Stimulated activated CD8-positive, alpha-beta memory T cell treated with anti-CD3 and anti-CD28 coated beads, Interleukin-15, amount 100 ng/mL, for 48 hours (primary cell): ENCODE results near the gene PDZD7.
A peak's percentile ranks its signal among the peaks of the same experiment; 100 is the strongest.

ENCODE experiments used
- DNase-seq, 2 donors: peaks; one replicate each; pipeline ENCODE4 v3.0.0-alpha.2; 2020; ENCODE audit warnings: low read depth in 2 of 2

PDZD7 gene

GRCh38 chr10:101018600-101019439 lies 12.1 kb downstream of the PDZD7 start:
- peak; percentile 68 to 74 for DNase-seq

- no peak for DNase-seq
Observed at GRCh38 chr10:101018118-101018599, 12.8 kb downstream of the PDZD7 start.

DNA sequence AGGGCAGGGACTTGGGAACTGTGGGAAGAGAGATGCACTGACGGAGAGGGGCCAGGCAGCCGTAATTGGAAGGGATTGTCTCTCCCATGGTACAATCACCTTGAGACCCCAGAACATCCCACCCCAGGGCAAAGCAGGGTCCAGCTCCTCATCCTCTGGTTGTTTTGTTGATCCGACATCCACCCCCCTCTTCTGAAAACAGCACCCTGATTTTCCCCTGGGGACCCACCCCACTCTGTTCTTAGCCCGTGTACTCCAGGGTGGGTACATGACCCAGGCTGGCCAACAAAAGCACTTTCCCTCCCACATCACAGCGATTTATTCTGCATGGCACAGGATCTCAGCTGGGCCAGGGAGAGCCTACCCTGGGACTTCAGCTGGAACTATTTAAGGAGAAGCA lies 14.1 kb downstream of the PDZD7 start:
- DNase-seq, result no peak

DNA sequence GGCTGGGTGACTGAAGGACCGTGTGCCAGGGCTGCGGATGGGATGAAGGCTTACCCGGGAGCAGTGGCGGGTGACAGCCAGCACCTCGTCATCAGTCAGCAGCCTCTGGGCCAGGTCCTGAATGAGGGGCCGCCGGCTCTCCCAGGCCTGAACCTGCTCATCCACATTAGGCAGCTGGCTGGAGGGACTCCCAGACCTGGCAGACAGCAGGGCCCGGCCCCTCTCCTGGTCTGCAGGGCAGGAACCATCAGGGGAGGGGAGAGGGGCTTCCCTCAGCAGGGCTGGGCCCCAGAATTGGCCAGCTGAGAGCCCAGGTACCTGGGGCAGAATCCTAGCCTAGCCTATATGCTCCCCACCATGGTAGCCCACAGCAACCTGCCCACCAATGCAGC lies 15.4 kb downstream of the PDZD7 start:
- DNase-seq, result no peak

GRCh38 chr10:101014966-101015581 lies 15.9 kb downstream of the PDZD7 start:
- DNase-seq, result no peak

- DNase-seq, result no peak
Observed at GRCh38 chr10:101014230-101014884, 16.6 kb downstream of the PDZD7 start.

DNA sequence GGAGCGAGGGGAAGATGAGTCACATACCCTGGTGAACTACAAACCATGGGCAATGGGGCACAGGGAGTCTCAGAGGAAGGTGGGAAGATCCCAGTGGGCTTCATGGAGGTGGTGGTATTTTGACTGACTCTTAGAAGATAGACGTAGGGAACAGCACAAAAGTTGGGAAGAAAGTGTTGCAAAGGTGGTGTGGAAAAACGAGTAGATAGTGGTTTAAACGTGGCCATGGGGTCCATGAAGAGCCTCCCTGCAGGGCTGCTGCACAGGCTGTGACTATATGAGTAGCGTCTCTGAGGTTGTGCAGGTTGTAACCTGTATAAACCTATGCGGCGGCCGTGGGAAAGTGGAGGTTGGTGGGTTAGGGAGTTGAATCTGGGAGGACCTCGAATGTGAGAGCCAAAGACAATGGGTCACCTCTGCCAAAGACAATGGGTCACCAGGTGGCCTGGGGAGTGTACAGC lies 17.5 kb downstream of the PDZD7 start:
- no peak for DNase-seq

GRCh38 chr10:101012525-101013364 lies 18.2 kb downstream of the PDZD7 start:
- peak; percentile 63 to 65 for DNase-seq

GRCh38 chr10:101011517-101012423 lies 19.2 kb downstream of the PDZD7 start:
- DNase-seq, result no peak

- no peak for DNase-seq
Observed at GRCh38 chr10:101010329-101010728, 20.6 kb downstream of the PDZD7 start.

GRCh38 chr10:101008823-101009423 lies 22.0 kb downstream of the PDZD7 start:
- DNase-seq, result no peak

DNA sequence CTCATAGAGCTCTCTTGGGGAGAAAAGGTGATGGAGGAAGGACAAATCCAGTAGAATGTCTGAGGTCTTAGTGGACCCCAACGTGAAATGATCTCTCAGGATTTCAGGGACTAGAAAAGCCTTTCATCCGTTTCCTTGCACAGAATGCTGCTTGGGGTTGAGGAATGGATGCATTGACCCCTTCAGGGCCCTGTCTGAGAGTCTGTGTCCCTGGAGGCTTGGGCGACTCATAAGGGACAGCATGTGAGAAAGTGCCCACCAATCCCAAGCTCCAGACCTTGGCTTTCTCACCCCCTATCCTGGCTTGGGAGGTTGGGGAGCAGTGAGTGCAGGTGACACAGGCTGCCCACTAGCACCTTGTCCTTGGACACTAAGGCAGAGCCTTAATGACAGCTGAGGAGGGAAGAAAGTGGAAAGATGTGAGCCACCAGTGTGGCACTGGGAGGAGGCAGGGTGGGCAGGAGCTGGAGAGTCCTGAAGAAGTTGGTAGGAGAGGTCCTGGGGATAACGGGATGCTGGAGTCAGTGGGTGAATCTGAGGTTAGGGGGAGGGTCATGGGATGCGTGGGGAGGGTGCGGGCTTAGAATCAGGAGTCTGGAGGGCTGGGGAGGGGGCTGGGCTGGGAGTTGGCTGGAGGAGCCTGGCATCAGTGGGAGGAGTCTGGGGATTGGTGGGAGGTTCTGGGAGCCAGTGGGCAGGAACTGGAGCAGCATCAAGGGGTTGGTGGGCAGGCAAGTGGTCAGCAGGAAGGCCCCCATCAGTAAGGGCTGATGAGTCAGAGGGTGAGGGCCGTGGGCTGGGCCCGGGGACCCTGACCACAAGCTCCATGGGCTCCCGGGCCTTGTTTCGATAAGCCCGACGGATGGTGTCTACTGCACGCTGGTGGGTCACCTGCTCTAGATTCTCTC lies 22.8 kb downstream of the PDZD7 start:
- no peak for DNase-seq

DNA sequence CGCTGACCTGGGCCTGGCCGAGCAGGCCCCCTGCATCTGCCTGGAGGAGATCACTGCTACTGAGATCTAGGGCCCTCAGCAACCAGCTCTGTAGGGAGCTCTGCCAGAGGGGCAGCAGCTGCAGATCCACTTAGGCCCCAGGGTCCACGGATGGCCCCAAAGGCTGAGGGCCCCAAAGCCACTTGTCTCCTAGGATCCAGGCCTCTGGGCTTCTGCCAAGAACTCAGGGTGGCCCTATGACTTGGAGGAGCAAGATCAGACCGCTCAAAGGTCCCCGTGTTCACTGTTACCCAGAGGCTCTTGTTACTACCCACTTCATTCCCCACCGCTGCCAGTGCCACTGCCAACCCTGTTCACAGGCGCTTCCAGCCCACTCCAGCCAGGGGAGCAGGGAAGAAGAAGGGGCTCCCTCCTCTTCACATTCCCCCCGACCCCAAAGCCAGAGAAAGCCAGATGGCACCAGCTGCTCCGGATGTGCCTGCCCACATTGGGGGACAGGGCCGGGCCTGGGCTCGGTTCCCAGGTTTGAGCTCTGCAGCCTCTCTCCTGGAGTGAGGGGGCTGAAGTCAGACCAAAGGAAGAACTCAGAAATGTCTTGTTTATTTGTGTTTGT lies 23.7 kb downstream of the PDZD7 start:
- no peak for DNase-seq

DNA sequence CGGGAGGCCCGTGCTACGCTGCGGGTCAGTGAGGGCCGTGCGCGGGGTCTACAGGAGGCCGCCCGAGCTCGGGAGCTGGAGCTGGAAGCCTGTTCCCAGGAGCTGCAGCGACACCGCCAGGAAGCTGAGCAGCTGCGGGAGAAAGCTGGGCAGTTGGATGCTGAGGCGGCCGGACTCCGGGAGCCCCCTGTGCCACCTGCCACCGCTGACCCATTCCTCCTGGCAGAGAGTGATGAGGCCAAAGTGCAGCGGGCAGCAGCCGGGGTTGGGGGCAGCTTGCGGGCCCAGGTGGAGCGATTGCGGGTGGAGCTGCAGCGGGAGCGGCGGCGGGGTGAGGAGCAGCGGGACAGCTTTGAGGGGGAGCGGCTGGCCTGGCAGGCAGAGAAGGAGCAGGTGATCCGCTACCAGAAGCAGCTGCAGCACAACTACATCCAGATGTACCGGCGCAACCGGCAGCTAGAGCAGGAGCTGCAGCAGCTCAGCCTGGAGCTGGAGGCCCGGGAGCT lies 24.3 kb downstream of the PDZD7 start:
- no peak for DNase-seq

DNA sequence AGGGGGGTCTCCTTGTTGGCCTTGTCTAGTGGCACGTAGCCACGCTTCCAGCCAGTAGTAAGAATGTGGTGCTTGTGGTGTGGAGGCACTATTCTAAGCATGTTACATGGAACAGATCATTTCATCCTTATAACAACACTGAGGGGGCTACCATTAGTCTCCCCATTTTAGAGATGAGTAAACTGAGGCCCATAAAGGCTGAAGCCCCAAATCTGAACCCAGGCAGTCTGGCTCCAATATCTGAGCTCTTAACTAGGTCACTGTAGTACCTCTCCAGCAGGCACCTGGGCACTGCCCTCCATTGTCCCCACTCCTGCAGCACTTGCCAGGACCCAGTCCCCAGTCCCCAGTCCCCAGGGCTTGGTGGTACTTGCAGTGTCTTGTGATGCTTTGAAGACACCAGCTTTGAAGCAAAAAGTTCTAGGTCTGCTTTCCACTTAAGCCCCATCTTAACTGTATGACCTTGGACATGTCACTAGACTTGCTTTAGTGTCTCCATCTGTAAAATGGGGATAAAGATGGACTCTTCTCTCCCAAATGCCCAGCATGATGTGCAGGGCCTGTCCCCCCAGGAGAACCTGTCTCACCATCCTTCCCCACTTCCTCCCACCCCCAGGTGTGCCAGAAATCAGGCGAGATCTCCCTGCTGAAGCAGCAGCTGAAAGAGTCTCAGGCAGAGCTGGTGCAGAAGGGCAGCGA lies 24.9 kb downstream of the PDZD7 start:
- no peak for DNase-seq

GRCh38 chr10:101005361-101005760 lies 25.6 kb downstream of the PDZD7 start:
- DNase-seq, result no peak

- DNase-seq, result no peak
Observed at GRCh38 chr10:101003639-101004206, 27.2 kb downstream of the PDZD7 start.
